ENCODE data around the gene EBI3.
"Not testable (repeated sequence)": the region's sequence is repeated elsewhere in the genome, so short reads cannot be mapped to it uniquely, and the experiment has no call there.

DNA sequence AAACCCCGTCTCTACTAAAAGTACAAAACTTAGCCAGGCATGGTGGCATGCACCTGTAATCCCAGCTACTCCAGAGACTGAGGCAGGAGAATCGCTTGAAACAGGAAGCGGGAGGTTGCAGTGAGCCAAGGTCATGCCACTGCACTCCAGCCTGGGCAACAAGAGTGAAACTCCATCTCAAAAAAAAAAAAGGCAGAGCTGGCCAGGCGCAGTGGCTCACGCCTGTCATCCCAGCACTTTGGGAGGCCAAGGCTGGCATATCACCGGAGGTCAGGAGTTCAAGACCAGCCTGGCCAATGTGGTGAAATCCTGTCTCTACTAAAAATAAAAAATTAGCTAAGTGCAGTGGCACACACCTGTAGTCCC, 45.0 kb downstream of the EBI3 start:
- TF ChIP-seq, protein P1, sequence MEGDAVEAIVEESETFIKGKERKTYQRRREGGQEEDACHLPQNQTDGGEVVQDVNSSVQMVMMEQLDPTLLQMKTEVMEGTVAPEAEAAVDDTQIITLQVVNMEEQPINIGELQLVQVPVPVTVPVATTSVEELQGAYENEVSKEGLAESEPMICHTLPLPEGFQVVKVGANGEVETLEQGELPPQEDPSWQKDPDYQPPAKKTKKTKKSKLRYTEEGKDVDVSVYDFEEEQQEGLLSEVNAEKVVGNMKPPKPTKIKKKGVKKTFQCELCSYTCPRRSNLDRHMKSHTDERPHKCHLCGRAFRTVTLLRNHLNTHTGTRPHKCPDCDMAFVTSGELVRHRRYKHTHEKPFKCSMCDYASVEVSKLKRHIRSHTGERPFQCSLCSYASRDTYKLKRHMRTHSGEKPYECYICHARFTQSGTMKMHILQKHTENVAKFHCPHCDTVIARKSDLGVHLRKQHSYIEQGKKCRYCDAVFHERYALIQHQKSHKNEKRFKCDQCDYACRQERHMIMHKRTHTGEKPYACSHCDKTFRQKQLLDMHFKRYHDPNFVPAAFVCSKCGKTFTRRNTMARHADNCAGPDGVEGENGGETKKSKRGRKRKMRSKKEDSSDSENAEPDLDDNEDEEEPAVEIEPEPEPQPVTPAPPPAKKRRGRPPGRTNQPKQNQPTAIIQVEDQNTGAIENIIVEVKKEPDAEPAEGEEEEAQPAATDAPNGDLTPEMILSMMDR (IDR thresholded peaks at IDR 0.05) = not testable (repeated sequence)
- TF ChIP-seq POLR2A, POLR2AphosphoS5 (IDR thresholded peaks at IDR 0.05): not testable (repeated sequence)
